Immature natural killer cell (primary cell): ENCODE results near the gene ADCY4. TPM values are rescaled to one million over a fixed set of nuclear protein-coding genes. Genes with fewer than 3 reads are reported as not detected.

Experiments used
- DNase-seq, 3 donors: peaks; one replicate each; pipeline ENCODE4 v3.0.0; 2022; ENCODE audit warnings: mixed read lengths in 1 of 3
- H3K27ac Mint-ChIP-seq, 6 donors: one replicate each; pipeline ENCODE4 v1.8.0; 2020; ENCODE audit warnings: mixed read lengths in 6 of 6, mild to moderate bottlenecking in 5 of 6, inconsistent platforms in 4 of 6, moderate library complexity in 3 of 6
- H3K27me3 Mint-ChIP-seq, 3 donors: one replicate each; pipeline ENCODE4 v1.8.0; 2020 to 2021; ENCODE audit warnings: low read depth in 3 of 3, mild to moderate bottlenecking in 3 of 3, mixed read lengths in 3 of 3, moderate library complexity in 3 of 3, inconsistent platforms in 1 of 3
- H3K36me3 Mint-ChIP-seq, 3 donors: one replicate each; pipeline ENCODE4 v1.8.0; 2020; ENCODE audit warnings: mixed read lengths in 3 of 3, inconsistent platforms in 2 of 3, mild to moderate bottlenecking in 2 of 3
- H3K4me1 Mint-ChIP-seq, 2 donors: one replicate each; pipeline ENCODE4 v1.8.0; 2020; ENCODE audit warnings: inconsistent platforms in 2 of 2, mild to moderate bottlenecking in 2 of 2, mixed read lengths in 2 of 2, moderate library complexity in 1 of 2
- H3K4me3 Mint-ChIP-seq, 5 donors: one replicate each; pipeline ENCODE4 v1.8.0; 2020; ENCODE audit warnings: mild to moderate bottlenecking in 5 of 5, mixed read lengths in 5 of 5, inconsistent platforms in 3 of 5, moderate library complexity in 3 of 5
- H3K9me3 Mint-ChIP-seq, 6 donors: one replicate each; pipeline ENCODE4 v1.8.0; 2020; ENCODE audit warnings: mild to moderate bottlenecking in 6 of 6, mixed read lengths in 6 of 6, inconsistent platforms in 4 of 6, moderate library complexity in 3 of 6
- polyA plus RNA-seq, 3 donors: library from polyadenylated mRNA; unstranded; fragments of 300-500 nt; fragmentation: Illumina TruSeq; gene quantifications; one replicate each; pipeline ENCODE4 v1.2.3, GENCODE V29; 2021

The ADCY4 gene
- polyA plus RNA-seq, 3 donors from 2014 or later: 0.31 to 0.52 TPM; not detected in 1

- no peak for DNase-seq
- peaks cover 8 to 20% (median 12%) of the 10 kb centered on the region in 3 donors for H3K27me3 Mint-ChIP-seq
- H3K4me1 Mint-ChIP-seq: peaks cover 68 to 76% of the 10 kb centered on the region in 2 donors
- peaks cover 4 to 15% (median 6%) of the 10 kb centered on the region in 3 donors for H3K36me3 Mint-ChIP-seq
- peak overlapping the region; percentile 90 to 99 (median 94) for H3K27ac Mint-ChIP-seq
- H3K9me3 Mint-ChIP-seq: no peaks in the 10 kb centered on the region
- peak overlapping the region; percentile 74 to 95 (median 84) for H3K4me3 Mint-ChIP-seq
These were observed 21.0 kb downstream of the ADCY4 start for GRCh38 chr14:24313913-24314312.

GRCh38 chr14:24312736-24313507 lies 21.9 kb downstream of the ADCY4 start:
- peaks cover 78 to 84% of the 10 kb centered on the region in 2 donors for H3K4me1 Mint-ChIP-seq
- H3K9me3 Mint-ChIP-seq: no peaks in the 10 kb centered on the region
- H3K27me3 Mint-ChIP-seq: peaks cover 8 to 20% (median 10%) of the 10 kb centered on the region in 3 donors
- H3K4me3 Mint-ChIP-seq: peak overlapping the region; percentile 74 to 95 (median 84)
- H3K27ac Mint-ChIP-seq: peak overlapping the region; percentile 90 to 99 (median 94)
- H3K36me3 Mint-ChIP-seq: peaks cover 7 to 19% (median 9%) of the 10 kb centered on the region in 3 donors
- peak; percentile 74 to 77 (median 77) for DNase-seq

GRCh38 chr14:24311837-24312615 lies 22.8 kb downstream of the ADCY4 start:
- peaks cover 4 to 13% (median 8%) of the 10 kb centered on the region in 3 donors for H3K36me3 Mint-ChIP-seq
- peak in 2 of 3 donors; percentile 32 to 33 for DNase-seq
- H3K27ac Mint-ChIP-seq: peak overlapping the region; percentile 90 to 99 (median 94)
- H3K27me3 Mint-ChIP-seq: peaks cover 8 to 17% (median 10%) of the 10 kb centered on the region in 3 donors
- H3K4me3 Mint-ChIP-seq: peak overlapping the region; percentile 74 to 95 (median 84)
- H3K9me3 Mint-ChIP-seq: no peaks in the 10 kb centered on the region
- H3K4me1 Mint-ChIP-seq: peaks cover 77% of the 10 kb centered on the region in 2 donors

- peak; percentile 82 to 84 (median 84) for DNase-seq
- peak within 1 kb of the TSS; percentile 91 to 99 (median 96) for H3K27ac Mint-ChIP-seq
- H3K36me3 Mint-ChIP-seq: peaks cover 5 to 24% (median 14%) of the 10 kb centered on the region in 3 donors
- no peaks in the 10 kb centered on the region for H3K9me3 Mint-ChIP-seq
- H3K27me3 Mint-ChIP-seq: peaks cover 8 to 17% (median 10%) of the 10 kb centered on the region in 3 donors
- peak within 1 kb of the TSS; percentile 79 to 95 (median 84) for H3K4me3 Mint-ChIP-seq
- H3K4me1 Mint-ChIP-seq: peaks cover 75 to 77% of the 10 kb centered on the region in 2 donors
These were observed 23.9 kb downstream of the ADCY4 start, which contains the start of gene LTB4R for GRCh38 chr14:24310646-24311604. Gene LTB4R, plus strand, starts transcription at chr14:24311502. Its CDS starts 4,150 bp downstream, at chr14:24315652.

GRCh38 chr14:24310265-24310645 lies 24.6 kb downstream of the ADCY4 start:
- H3K36me3 Mint-ChIP-seq: peaks cover 12 to 31% (median 21%) of the 10 kb centered on the region in 3 donors
- H3K4me3 Mint-ChIP-seq: peak overlapping the region; percentile 79 to 95 (median 84)
- peaks cover 8 to 17% (median 10%) of the 10 kb centered on the region in 3 donors for H3K27me3 Mint-ChIP-seq
- H3K4me1 Mint-ChIP-seq: peaks cover 70 to 71% of the 10 kb centered on the region in 2 donors
- no peaks in the 10 kb centered on the region for H3K9me3 Mint-ChIP-seq
- DNase-seq: no peak
- peak overlapping the region; percentile 91 to 98 (median 96) for H3K27ac Mint-ChIP-seq

- peaks cover 18 to 37% (median 27%) of the 10 kb centered on the region in 3 donors for H3K36me3 Mint-ChIP-seq
- DNase-seq: no peak
- H3K4me3 Mint-ChIP-seq: peak within 1 kb of the TSS; percentile 79 to 95 (median 84)
- peaks cover 8 to 17% (median 10%) of the 10 kb centered on the region in 3 donors for H3K27me3 Mint-ChIP-seq
- H3K4me1 Mint-ChIP-seq: peaks cover 65 to 70% of the 10 kb centered on the region in 2 donors
- no peaks in the 10 kb centered on the region for H3K9me3 Mint-ChIP-seq
- H3K27ac Mint-ChIP-seq: peak within 1 kb of the TSS; percentile 91 to 98 (median 96)
These were observed 25.2 kb downstream of the ADCY4 start, which contains the start of gene LTB4R2 for GRCh38 chr14:24309538-24310264. Gene LTB4R2, plus strand, starts transcription at chr14:24310140. Its CDS starts 525 bp downstream, at chr14:24310665.

- H3K36me3 Mint-ChIP-seq: peaks cover 18 to 45% (median 32%) of the 10 kb centered on the region in 3 donors
- H3K9me3 Mint-ChIP-seq: no peaks in the 10 kb centered on the region
- H3K27ac Mint-ChIP-seq: peak overlapping the region; percentile 82 to 98 (median 96)
- no peak for DNase-seq
- H3K4me1 Mint-ChIP-seq: peaks cover 53 to 59% of the 10 kb centered on the region in 2 donors
- H3K4me3 Mint-ChIP-seq: peak overlapping the region in 3 of 5 donors; percentile 19 to 84 (median 54)
- peaks cover 6 to 11% (median 6%) of the 10 kb centered on the region in 3 donors for H3K27me3 Mint-ChIP-seq
These were observed 26.3 kb downstream of the ADCY4 start for GRCh38 chr14:24308342-24309124.

GRCh38 chr14:24307575-24308341 lies 27.1 kb downstream of the ADCY4 start, which contains the start of gene CIDEB:
Gene CIDEB, minus strand, starts transcription at chr14:24307977. Its CDS starts 119 bp downstream, at chr14:24307858.
- H3K27ac Mint-ChIP-seq: peak within 1 kb of the TSS; percentile 82 to 98 (median 96)
- no peaks in the 10 kb centered on the region for H3K9me3 Mint-ChIP-seq
- peak; percentile 55 to 64 (median 58) for DNase-seq
- H3K4me1 Mint-ChIP-seq: peaks cover 46 to 52% of the 10 kb centered on the region in 2 donors
- peaks cover 0 to 6% (median 3%) of the 10 kb centered on the region in 3 donors for H3K27me3 Mint-ChIP-seq
- peaks cover 21 to 49% (median 32%) of the 10 kb centered on the region in 3 donors for H3K36me3 Mint-ChIP-seq
- peak within 1 kb of the TSS in 3 of 5 donors; percentile 19 to 84 (median 54) for H3K4me3 Mint-ChIP-seq

GRCh38 chr14:24307156-24307574 lies 27.7 kb downstream of the ADCY4 start:
- no peak for DNase-seq
- H3K27me3 Mint-ChIP-seq: peaks cover 0 to 6% (median 3%) of the 10 kb centered on the region in 3 donors
- no peak overlapping the region for H3K4me3 Mint-ChIP-seq
- peaks cover 40 to 46% of the 10 kb centered on the region in 2 donors for H3K4me1 Mint-ChIP-seq
- H3K9me3 Mint-ChIP-seq: no peaks in the 10 kb centered on the region
- peaks cover 25 to 55% (median 32%) of the 10 kb centered on the region in 3 donors for H3K36me3 Mint-ChIP-seq
- peak overlapping the region in 1 of 6 donors; percentile 60 for H3K27ac Mint-ChIP-seq

- Mint-ChIP-seq H3K27ac (no peak overlapping the region), H3K4me1 (peaks cover 41 to 53% of the 10 kb centered on the region in 2 donors)
These were observed 30.9 kb downstream of the ADCY4 start for GRCh38 chr14:24304019-24304387.

More at GRCh38 chr14:24304019-24304387, 30.9 kb downstream of the ADCY4 start:
- H3K4me3 Mint-ChIP-seq: no peak overlapping the region
- H3K36me3 Mint-ChIP-seq: peaks cover 29 to 59% (median 36%) of the 10 kb centered on the region in 3 donors
- DNase-seq: no peak
- H3K9me3 Mint-ChIP-seq: no peaks in the 10 kb centered on the region
- peaks cover 2 to 6% (median 6%) of the 10 kb centered on the region in 3 donors for H3K27me3 Mint-ChIP-seq
